ENCODE measurements around the gene OR2B2.

The OR2B2 gene

GRCh38 chr6:27873021-27873940 lies 38.9 kb downstream of the OR2B2 start:
- Histone ChIP-seq H3K9ac (ENCODE audit: low read length) (peak overlapping the region; percentile 80), H3K27me3 (replicated peaks; ENCODE audit: control insufficient read depth, insufficient read depth, low read length) (no peaks in the 10 kb centered on the region), H3K4me3 (ENCODE audit: low read length) (peak overlapping the region; percentile 93), H3K36me3 (ENCODE audit: control insufficient read depth, insufficient read depth, low read length, severe bottlenecking) (no peaks in the 10 kb centered on the region), H3K9me3 (ENCODE audit: control insufficient read depth, low read length) (no peaks in the 10 kb centered on the region), H3K4me1 (ENCODE audit: control insufficient read depth, insufficient read depth, low read length) (peaks cover 15% of the 10 kb centered on the region)
- peak; percentile 55 for DNase-seq (ENCODE audit: low read depth)

- no peaks in the 10 kb centered on the region for H3K36me3 ChIP-seq (ENCODE audit: control insufficient read depth, insufficient read depth, low read length, severe bottlenecking)
- DNase-seq (ENCODE audit: low read depth), result no peak
These were observed 39.6 kb downstream of the OR2B2 start for GRCh38 chr6:27872642-27873020.

GRCh38 chr6:27871924-27872638 lies 40.1 kb downstream of the OR2B2 start:
- no peaks in the 10 kb centered on the region for H3K27me3 ChIP-seq (replicated peaks; ENCODE audit: control insufficient read depth, insufficient read depth, low read length)
- no peaks in the 10 kb centered on the region for H3K36me3 ChIP-seq (ENCODE audit: control insufficient read depth, insufficient read depth, low read length, severe bottlenecking)
- peak overlapping the region; percentile 93 for H3K4me3 ChIP-seq (ENCODE audit: low read length)
- H3K9ac ChIP-seq (ENCODE audit: low read length), result peak overlapping the region; percentile 80
- DNase-seq (ENCODE audit: low read depth), result peak; percentile 95
- H3K9me3 ChIP-seq (ENCODE audit: control insufficient read depth, low read length), result no peaks in the 10 kb centered on the region
- H3K4me1 ChIP-seq (ENCODE audit: control insufficient read depth, insufficient read depth, low read length), result peaks cover 17% of the 10 kb centered on the region

More at GRCh38 chr6:27872642-27873020, 39.6 kb downstream of the OR2B2 start:
- Histone ChIP-seq H3K9me3 (ENCODE audit: control insufficient read depth, low read length) (no peaks in the 10 kb centered on the region), H3K9ac (ENCODE audit: low read length) (peak overlapping the region; percentile 80), H3K4me1 (ENCODE audit: control insufficient read depth, insufficient read depth, low read length) (peaks cover 15% of the 10 kb centered on the region), H3K27me3 (replicated peaks; ENCODE audit: control insufficient read depth, insufficient read depth, low read length) (no peaks in the 10 kb centered on the region), H3K4me3 (ENCODE audit: low read length) (peak overlapping the region; percentile 93)

GRCh38 chr6:27870291-27870870 lies 41.8 kb downstream of the OR2B2 start:
- Histone ChIP-seq H3K4me1 (ENCODE audit: control insufficient read depth, insufficient read depth, low read length) (peaks cover 34% of the 10 kb centered on the region), H3K27me3 (replicated peaks; ENCODE audit: control insufficient read depth, insufficient read depth, low read length) (no peaks in the 10 kb centered on the region), H3K4me3 (ENCODE audit: low read length) (no peak overlapping the region), H3K36me3 (ENCODE audit: control insufficient read depth, insufficient read depth, low read length, severe bottlenecking) (no peaks in the 10 kb centered on the region), H3K9me3 (ENCODE audit: control insufficient read depth, low read length) (no peaks in the 10 kb centered on the region), H3K9ac (ENCODE audit: low read length) (no peak overlapping the region)
- no peak for DNase-seq (ENCODE audit: low read depth)

- Histone ChIP-seq H3K4me1 (ENCODE audit: control insufficient read depth, insufficient read depth, low read length) (peaks cover 34% of the 10 kb centered on the region), H3K9ac (ENCODE audit: low read length) (no peak overlapping the region), H3K27me3 (replicated peaks; ENCODE audit: control insufficient read depth, insufficient read depth, low read length) (no peaks in the 10 kb centered on the region), H3K9me3 (ENCODE audit: control insufficient read depth, low read length) (no peaks in the 10 kb centered on the region), H3K4me3 (ENCODE audit: low read length) (no peak overlapping the region), H3K36me3 (ENCODE audit: control insufficient read depth, insufficient read depth, low read length, severe bottlenecking) (no peaks in the 10 kb centered on the region)
- DNase-seq (ENCODE audit: low read depth), result no peak
These were observed 43.9 kb downstream of the OR2B2 start for GRCh38 chr6:27868311-27868710.

- Histone ChIP-seq H3K9ac (ENCODE audit: low read length) (peak overlapping the region; percentile 82), H3K27me3 (replicated peaks; ENCODE audit: control insufficient read depth, insufficient read depth, low read length) (no peaks in the 10 kb centered on the region), H3K4me1 (ENCODE audit: control insufficient read depth, insufficient read depth, low read length) (peaks cover 31% of the 10 kb centered on the region), H3K36me3 (ENCODE audit: control insufficient read depth, insufficient read depth, low read length, severe bottlenecking) (no peaks in the 10 kb centered on the region), H3K4me3 (ENCODE audit: low read length) (peak overlapping the region; percentile 88), H3K9me3 (ENCODE audit: control insufficient read depth, low read length) (no peaks in the 10 kb centered on the region)
- no peak for DNase-seq (ENCODE audit: low read depth)
These were observed 44.3 kb downstream of the OR2B2 start for GRCh38 chr6:27867945-27868300.

GRCh38 chr6:27867051-27867944 lies 44.9 kb downstream of the OR2B2 start:
- Histone ChIP-seq H3K36me3 (ENCODE audit: control insufficient read depth, insufficient read depth, low read length, severe bottlenecking) (no peaks in the 10 kb centered on the region), H3K4me1 (ENCODE audit: control insufficient read depth, insufficient read depth, low read length) (peaks cover 27% of the 10 kb centered on the region), H3K4me3 (ENCODE audit: low read length) (peak overlapping the region; percentile 88), H3K9ac (ENCODE audit: low read length) (peak overlapping the region; percentile 82), H3K9me3 (ENCODE audit: control insufficient read depth, low read length) (no peaks in the 10 kb centered on the region), H3K27me3 (replicated peaks; ENCODE audit: control insufficient read depth, insufficient read depth, low read length) (no peaks in the 10 kb centered on the region)
- peak; percentile 86 for DNase-seq (ENCODE audit: low read depth)

GRCh38 chr6:27866357-27867050 lies 45.7 kb downstream of the OR2B2 start:
- peaks cover 23% of the 10 kb centered on the region for H3K4me1 ChIP-seq (ENCODE audit: control insufficient read depth, insufficient read depth, low read length)
- peak overlapping the region; percentile 82 for H3K9ac ChIP-seq (ENCODE audit: low read length)
- no peaks in the 10 kb centered on the region for H3K27me3 ChIP-seq (replicated peaks; ENCODE audit: control insufficient read depth, insufficient read depth, low read length)
- peak; percentile 86 for DNase-seq (ENCODE audit: low read depth)
- peak overlapping the region; percentile 88 for H3K4me3 ChIP-seq (ENCODE audit: low read length)
- H3K9me3 ChIP-seq (ENCODE audit: control insufficient read depth, low read length), result no peaks in the 10 kb centered on the region
- no peaks in the 10 kb centered on the region for H3K36me3 ChIP-seq (ENCODE audit: control insufficient read depth, insufficient read depth, low read length, severe bottlenecking)

GRCh38 chr6:27865850-27866356 lies 46.3 kb downstream of the OR2B2 start:
- peak; percentile 37 for DNase-seq (ENCODE audit: low read depth)
- Histone ChIP-seq H3K9me3 (ENCODE audit: control insufficient read depth, low read length) (no peaks in the 10 kb centered on the region), H3K36me3 (ENCODE audit: control insufficient read depth, insufficient read depth, low read length, severe bottlenecking) (no peaks in the 10 kb centered on the region), H3K9ac (ENCODE audit: low read length) (peak overlapping the region; percentile 82), H3K4me1 (ENCODE audit: control insufficient read depth, insufficient read depth, low read length) (peaks cover 23% of the 10 kb centered on the region), H3K27me3 (replicated peaks; ENCODE audit: control insufficient read depth, insufficient read depth, low read length) (no peaks in the 10 kb centered on the region), H3K4me3 (ENCODE audit: low read length) (peak overlapping the region; percentile 88)
